Measurements from ENCODE around the gene SCN2B. TPM values are rescaled to one million over a fixed set of nuclear protein-coding genes. Genes with fewer than 3 reads are reported as not detected.

SCN2B gene
- total RNA-seq: not detected in 2 replicates

GRCh38 chr11:118175993-118176777 lies at the start of gene SCN2B:
Gene SCN2B, minus strand, starts transcription at chr11:118176639. Its CDS starts 208 bp downstream, at chr11:118176431.
- Mint-ChIP-seq H3K36me3 (ENCODE audit: low read depth) (no peaks in the 10 kb centered on the region), H3K4me3 (no peak within 1 kb of the TSS), H3K4me1 (ENCODE audit: low read depth) (peaks cover 5% of the 10 kb centered on the region), H3K27ac (no peak within 1 kb of the TSS), H3K27me3 (ENCODE audit: insufficient read depth) (peaks cover 23% of the 10 kb centered on the region), H3K9me3 (no peaks in the 10 kb centered on the region)
- no peak for DNase-seq (ENCODE audit: low spot score)
- intact Hi-C loops (cut with micrococcal nuclease): no loop called here

- DNase-seq (ENCODE audit: low spot score): peak; percentile 67
- H3K4me1 Mint-ChIP-seq (ENCODE audit: low read depth): peaks cover 58% of the 10 kb centered on the region
- H3K27me3 Mint-ChIP-seq (ENCODE audit: insufficient read depth): no peaks in the 10 kb centered on the region
- H3K9me3 Mint-ChIP-seq: peaks cover 10% of the 10 kb centered on the region
- H3K4me3 Mint-ChIP-seq: peak within 1 kb of the TSS; percentile 88
- peaks cover 59% of the 10 kb centered on the region for H3K36me3 Mint-ChIP-seq (ENCODE audit: low read depth)
- intact Hi-C loops (cut with micrococcal nuclease): loop anchor here (1.0 to 2.0 kb wide), 7 partner anchors 7 to 222 kb away; no protein-coding TSS in a partner anchor
- H3K27ac Mint-ChIP-seq: peak within 1 kb of the TSS; percentile 98
Measured at GRCh38 chr11:118224511-118225188, 48.2 kb upstream of the SCN2B start, which contains the start of gene JAML. Gene JAML, minus strand, starts transcription at chr11:118225011. Its CDS starts 10,145 bp downstream, at chr11:118214866.

GRCh38 chr11:118223992-118224391 lies 47.6 kb upstream of the SCN2B start:
- H3K36me3 Mint-ChIP-seq (ENCODE audit: low read depth): peaks cover 58% of the 10 kb centered on the region

GRCh38 chr11:118223570-118223969 lies 47.1 kb upstream of the SCN2B start:
- no peaks in the 10 kb centered on the region for H3K27me3 Mint-ChIP-seq (ENCODE audit: insufficient read depth)
- intact Hi-C loops (cut with micrococcal nuclease): no loop called here
- peaks cover 13% of the 10 kb centered on the region for H3K9me3 Mint-ChIP-seq
- peak overlapping the region; percentile 88 for H3K4me3 Mint-ChIP-seq
- H3K27ac Mint-ChIP-seq: peak overlapping the region; percentile 98
- peaks cover 69% of the 10 kb centered on the region for H3K4me1 Mint-ChIP-seq (ENCODE audit: low read depth)
- H3K36me3 Mint-ChIP-seq (ENCODE audit: low read depth): peaks cover 58% of the 10 kb centered on the region
- DNase-seq (ENCODE audit: low spot score): no peak

More at GRCh38 chr11:118223992-118224391, 47.6 kb upstream of the SCN2B start:
- DNase-seq (ENCODE audit: low spot score): no peak
- peak overlapping the region; percentile 98 for H3K27ac Mint-ChIP-seq
- H3K4me3 Mint-ChIP-seq: peak overlapping the region; percentile 88
- peaks cover 65% of the 10 kb centered on the region for H3K4me1 Mint-ChIP-seq (ENCODE audit: low read depth)
- intact Hi-C loops (cut with micrococcal nuclease): loop anchor here (1.0 to 2.0 kb wide), 5 partner anchors 8 to 221 kb away; no protein-coding TSS in a partner anchor
- peaks cover 10% of the 10 kb centered on the region for H3K9me3 Mint-ChIP-seq
- no peaks in the 10 kb centered on the region for H3K27me3 Mint-ChIP-seq (ENCODE audit: insufficient read depth)

GRCh38 chr11:118222437-118222836 lies 46.0 kb upstream of the SCN2B start:
- H3K9me3 Mint-ChIP-seq: peaks cover 13% of the 10 kb centered on the region
- peaks cover 80% of the 10 kb centered on the region for H3K4me1 Mint-ChIP-seq (ENCODE audit: low read depth)
- peak overlapping the region; percentile 88 for H3K4me3 Mint-ChIP-seq
- H3K27me3 Mint-ChIP-seq (ENCODE audit: insufficient read depth): no peaks in the 10 kb centered on the region
- peaks cover 53% of the 10 kb centered on the region for H3K36me3 Mint-ChIP-seq (ENCODE audit: low read depth)
- H3K27ac Mint-ChIP-seq: peak overlapping the region; percentile 98
- DNase-seq (ENCODE audit: low spot score): no peak
- intact Hi-C loops (cut with micrococcal nuclease): no loop called here

GRCh38 chr11:118221419-118221818 lies 45.0 kb upstream of the SCN2B start:
- Mint-ChIP-seq H3K4me3 (peak overlapping the region; percentile 24), H3K36me3 (ENCODE audit: low read depth) (peaks cover 46% of the 10 kb centered on the region), H3K9me3 (peaks cover 11% of the 10 kb centered on the region), H3K4me1 (ENCODE audit: low read depth) (peaks cover 90% of the 10 kb centered on the region), H3K27me3 (ENCODE audit: insufficient read depth) (no peaks in the 10 kb centered on the region), H3K27ac (peak overlapping the region; percentile 16)
- no peak for DNase-seq (ENCODE audit: low spot score)
- intact Hi-C loops (cut with micrococcal nuclease): no loop called here

GRCh38 chr11:118219732-118220131 lies 43.3 kb upstream of the SCN2B start:
- intact Hi-C loops (cut with micrococcal nuclease): no loop called here
- Mint-ChIP-seq H3K9me3 (peaks cover 3% of the 10 kb centered on the region), H3K27ac (peak overlapping the region; percentile 86), H3K4me3 (peak overlapping the region; percentile 64), H3K27me3 (ENCODE audit: insufficient read depth) (no peaks in the 10 kb centered on the region), H3K36me3 (ENCODE audit: low read depth) (peaks cover 42% of the 10 kb centered on the region), H3K4me1 (ENCODE audit: low read depth) (peaks cover 96% of the 10 kb centered on the region)
- DNase-seq (ENCODE audit: low spot score): no peak

- no peaks in the 10 kb centered on the region for H3K27me3 Mint-ChIP-seq (ENCODE audit: insufficient read depth)
- H3K9me3 Mint-ChIP-seq: peaks cover 3% of the 10 kb centered on the region
- peak overlapping the region; percentile 64 for H3K4me3 Mint-ChIP-seq
- H3K4me1 Mint-ChIP-seq (ENCODE audit: low read depth): peaks cover 96% of the 10 kb centered on the region
- H3K36me3 Mint-ChIP-seq (ENCODE audit: low read depth): peaks cover 42% of the 10 kb centered on the region
- intact Hi-C loops (cut with micrococcal nuclease): no loop called here
- peak overlapping the region; percentile 86 for H3K27ac Mint-ChIP-seq
- DNase-seq (ENCODE audit: low spot score): no peak
Measured at GRCh38 chr11:118219244-118219643, 42.8 kb upstream of the SCN2B start.

- Mint-ChIP-seq H3K4me3 (peak overlapping the region; percentile 83), H3K4me1 (ENCODE audit: low read depth) (peaks cover 97% of the 10 kb centered on the region), H3K27ac (peak overlapping the region; percentile 94), H3K36me3 (ENCODE audit: low read depth) (peaks cover 47% of the 10 kb centered on the region), H3K9me3 (peaks cover 3% of the 10 kb centered on the region), H3K27me3 (ENCODE audit: insufficient read depth) (no peaks in the 10 kb centered on the region)
- DNase-seq (ENCODE audit: low spot score): no peak
- intact Hi-C loops (cut with micrococcal nuclease): loop anchor here (1.0 to 2.0 kb wide), 6 partner anchors 8 to 231 kb away; partner anchors contain the start of genes IL10RA and JAML
Measured at GRCh38 chr11:118217575-118217974, 41.1 kb upstream of the SCN2B start.

GRCh38 chr11:118216621-118217481 lies 40.4 kb upstream of the SCN2B start:
- peaks cover 51% of the 10 kb centered on the region for H3K36me3 Mint-ChIP-seq (ENCODE audit: low read depth)
- peak; percentile 41 for DNase-seq (ENCODE audit: low spot score)
- H3K4me1 Mint-ChIP-seq (ENCODE audit: low read depth): peaks cover 97% of the 10 kb centered on the region
- H3K9me3 Mint-ChIP-seq: peaks cover 3% of the 10 kb centered on the region
- H3K4me3 Mint-ChIP-seq: peak overlapping the region; percentile 83
- intact Hi-C loops (cut with micrococcal nuclease): loop anchor here (1.0 to 2.0 kb wide), 6 partner anchors 8 to 230 kb away; partner anchors contain the start of genes IL10RA and JAML
- H3K27me3 Mint-ChIP-seq (ENCODE audit: insufficient read depth): no peaks in the 10 kb centered on the region
- peak overlapping the region; percentile 94 for H3K27ac Mint-ChIP-seq

GRCh38 chr11:118215765-118216164 lies 39.3 kb upstream of the SCN2B start:
- H3K36me3 Mint-ChIP-seq (ENCODE audit: low read depth): peaks cover 61% of the 10 kb centered on the region
- no peak for DNase-seq (ENCODE audit: low spot score)
- peak overlapping the region; percentile 83 for H3K4me3 Mint-ChIP-seq
- H3K27me3 Mint-ChIP-seq (ENCODE audit: insufficient read depth): no peaks in the 10 kb centered on the region
- peak overlapping the region; percentile 94 for H3K27ac Mint-ChIP-seq
- intact Hi-C loops (cut with micrococcal nuclease): loop anchor here (2.0 kb wide), 1 partner anchor 229 kb away; the partner anchor contains the start of gene IL10RA
- H3K4me1 Mint-ChIP-seq (ENCODE audit: low read depth): peaks cover 99% of the 10 kb centered on the region
- peaks cover 3% of the 10 kb centered on the region for H3K9me3 Mint-ChIP-seq

- Mint-ChIP-seq H3K9me3 (peaks cover 3% of the 10 kb centered on the region), H3K27me3 (ENCODE audit: insufficient read depth) (no peaks in the 10 kb centered on the region), H3K4me1 (ENCODE audit: low read depth) (peaks cover 99% of the 10 kb centered on the region), H3K4me3 (peak overlapping the region; percentile 83), H3K27ac (peak overlapping the region; percentile 94), H3K36me3 (ENCODE audit: low read depth) (peaks cover 67% of the 10 kb centered on the region)
- no peak for DNase-seq (ENCODE audit: low spot score)
- intact Hi-C loops (cut with micrococcal nuclease): no loop called here
Measured at GRCh38 chr11:118215262-118215661, 38.8 kb upstream of the SCN2B start.

Measured in activated T-helper 1 cell treated with anti-CD3 and anti-CD28 coated beads, Interleukin-12 subunit alpha, Interleukin-12 subunit beta, Interleukin-2, Interleukin-4 antibody, amounts not matched to agents 30 ng/mL and 10 ng/mL and 1 ng/mL, durations not matched to agents 14 hours and 24 hours and 36 hours (primary cell).